Fibroblast of the aortic adventitia (primary cell): ENCODE results near the gene IP6K2. TPM values are rescaled to one million over a fixed set of nuclear protein-coding genes. Genes with fewer than 3 reads are reported as not detected.
A peak's percentile ranks its signal among the peaks of the same experiment; 100 is the strongest.

Source experiments
- DNase-seq: peaks from one replicate; pipeline ENCODE4 v3.0.0-alpha.2; 2010; ENCODE audit warnings: low read depth
- H3K4me3 ChIP-seq: 2 replicates; pipeline ENCODE4 v1.5.1; 2011; ENCODE audit warnings: low read depth, mild to moderate bottlenecking, control low read depth, low read length, moderate library complexity
- total RNA-seq: library from RNA; depleted of rRNA; stranded (reverse); fragments of >200 nt; gene quantifications from 2 replicates; pipeline ENCODE4 v1.2.3, GENCODE V29; 2012; ENCODE audit warnings: low replicate concordance
- TF ChIP-seq, protein P1 (sequence below): IDR thresholded peaks from 2 replicates; pipeline ENCODE4 v1.5.1; 2011; ENCODE audit warnings: mild to moderate bottlenecking, low read length, control low read depth, inconsistent platforms; ENCODE audit not compliant: insufficient read depth

Gene IP6K2
- total RNA-seq, 1 donor = 35.7 TPM

DNA sequence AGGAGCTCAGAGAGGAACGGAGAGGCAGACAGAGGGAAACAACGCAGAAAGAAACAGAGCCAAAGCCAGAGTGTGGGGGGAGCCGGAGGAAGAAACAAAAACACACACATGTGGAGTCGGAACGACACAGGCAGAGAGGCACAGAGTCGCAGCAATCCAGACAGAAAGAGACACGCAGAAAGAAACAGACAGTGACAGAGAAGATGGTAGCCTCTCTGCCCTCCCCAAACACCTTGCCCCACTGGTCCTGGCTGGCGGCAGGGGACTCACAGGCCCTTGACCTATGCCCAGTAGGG is 33.0 kb downstream of the IP6K2 start:
- TF ChIP-seq, protein P1, sequence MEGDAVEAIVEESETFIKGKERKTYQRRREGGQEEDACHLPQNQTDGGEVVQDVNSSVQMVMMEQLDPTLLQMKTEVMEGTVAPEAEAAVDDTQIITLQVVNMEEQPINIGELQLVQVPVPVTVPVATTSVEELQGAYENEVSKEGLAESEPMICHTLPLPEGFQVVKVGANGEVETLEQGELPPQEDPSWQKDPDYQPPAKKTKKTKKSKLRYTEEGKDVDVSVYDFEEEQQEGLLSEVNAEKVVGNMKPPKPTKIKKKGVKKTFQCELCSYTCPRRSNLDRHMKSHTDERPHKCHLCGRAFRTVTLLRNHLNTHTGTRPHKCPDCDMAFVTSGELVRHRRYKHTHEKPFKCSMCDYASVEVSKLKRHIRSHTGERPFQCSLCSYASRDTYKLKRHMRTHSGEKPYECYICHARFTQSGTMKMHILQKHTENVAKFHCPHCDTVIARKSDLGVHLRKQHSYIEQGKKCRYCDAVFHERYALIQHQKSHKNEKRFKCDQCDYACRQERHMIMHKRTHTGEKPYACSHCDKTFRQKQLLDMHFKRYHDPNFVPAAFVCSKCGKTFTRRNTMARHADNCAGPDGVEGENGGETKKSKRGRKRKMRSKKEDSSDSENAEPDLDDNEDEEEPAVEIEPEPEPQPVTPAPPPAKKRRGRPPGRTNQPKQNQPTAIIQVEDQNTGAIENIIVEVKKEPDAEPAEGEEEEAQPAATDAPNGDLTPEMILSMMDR = no peak
- peak overlapping the region; percentile 98 for H3K4me3 ChIP-seq
- DNase-seq = peak; percentile 26

DNA sequence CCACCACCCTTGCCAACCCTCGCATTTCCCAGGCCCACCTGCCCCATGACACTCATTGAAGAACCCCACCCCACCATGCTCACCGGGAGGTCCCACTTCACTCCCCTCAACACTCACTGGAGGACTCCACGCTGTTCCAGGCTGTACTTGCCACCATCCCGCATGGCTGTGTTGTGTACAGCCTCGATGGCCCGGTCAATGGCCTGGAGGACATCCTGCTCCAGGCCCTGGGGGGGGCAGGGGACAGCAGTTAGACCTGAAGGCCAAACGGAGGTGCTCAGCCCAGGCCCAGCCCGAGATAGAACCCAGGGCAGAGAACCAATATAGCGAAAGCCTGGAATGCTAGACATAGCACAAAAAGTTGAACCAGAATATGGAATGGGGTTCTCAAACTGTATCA is 34.2 kb downstream of the IP6K2 start:
- TF ChIP-seq, protein P1 = no peak
- H3K4me3 ChIP-seq = no peak overlapping the region
- no peak for DNase-seq

GRCh38 chr3:48681974-48682610 is 34.9 kb downstream of the IP6K2 start:
- H3K4me3 ChIP-seq = no peak overlapping the region
- no peak for DNase-seq
- TF ChIP-seq, protein P1 = no peak

DNA sequence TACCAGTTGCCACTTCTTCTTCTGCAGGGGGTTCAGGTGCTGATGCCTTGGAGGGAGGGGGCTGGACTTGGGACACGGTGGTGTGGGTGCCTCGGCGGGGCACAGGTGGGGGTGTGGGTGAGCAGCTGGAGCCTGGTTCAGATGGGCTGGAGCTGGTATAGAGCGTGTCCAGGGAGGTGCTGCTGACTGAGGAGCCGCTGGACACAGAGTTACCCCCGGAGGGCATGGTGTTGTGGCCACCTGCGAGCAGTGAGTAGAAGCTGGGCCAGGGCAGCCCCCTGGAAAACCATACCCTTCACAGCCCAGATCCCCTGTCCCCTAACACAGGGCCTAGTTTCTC is 35.5 kb downstream of the IP6K2 start:
- no peak for DNase-seq
- TF ChIP-seq, protein P1 = no peak

GRCh38 chr3:48680811-48681540 is 36.0 kb downstream of the IP6K2 start:
- no peak for DNase-seq
- no peak overlapping the region for H3K4me3 ChIP-seq
- TF ChIP-seq, protein P1 = no peak

More for the DNA sequence above, 35.5 kb downstream of the IP6K2 start:
- H3K4me3 ChIP-seq = no peak overlapping the region

DNA sequence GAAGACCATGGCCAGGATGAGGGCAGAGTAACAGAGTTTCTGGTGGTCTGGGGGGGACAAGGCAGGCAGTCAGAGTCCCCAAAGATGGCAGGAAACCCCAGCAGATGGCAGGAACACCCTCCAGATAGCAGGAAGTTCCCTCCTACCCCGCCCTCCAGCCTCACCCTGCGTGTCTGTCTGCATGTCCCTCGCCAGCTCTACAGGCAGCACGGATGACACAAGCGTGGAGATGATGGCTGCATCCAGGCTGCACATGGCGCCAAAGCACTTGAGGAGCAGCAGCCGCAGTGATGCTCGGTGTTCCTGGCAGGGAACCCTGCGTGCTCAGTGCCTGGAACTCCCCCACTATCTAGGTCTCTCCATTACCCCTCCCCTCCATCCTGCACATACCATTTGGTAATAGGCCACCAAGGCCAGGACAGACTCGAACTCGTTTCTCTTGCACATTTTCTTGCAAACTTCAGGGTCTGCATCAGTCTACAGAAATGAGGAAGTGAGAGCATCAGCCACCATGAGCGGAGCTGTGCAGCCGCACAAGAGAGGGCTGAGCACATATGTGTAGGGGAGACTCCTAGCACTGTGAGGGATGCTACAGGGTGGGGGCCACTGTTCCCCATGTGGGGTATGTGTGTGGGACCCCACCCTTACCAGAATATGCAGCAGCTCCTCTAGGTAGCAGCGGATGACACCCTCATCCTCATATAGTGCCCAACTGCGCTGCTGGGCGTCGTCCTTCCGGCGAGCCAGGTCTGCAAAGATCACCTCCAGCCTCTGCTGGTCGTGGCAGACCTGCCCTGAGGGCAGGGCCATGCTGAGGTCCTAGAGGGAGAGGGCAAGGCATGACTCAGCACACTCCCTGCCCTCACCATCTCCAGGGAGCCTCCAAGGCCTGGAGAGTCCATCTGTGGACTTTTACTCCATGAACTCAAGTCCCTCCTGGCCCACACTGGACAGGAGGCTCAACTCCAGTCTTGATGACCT is 37.3 kb downstream of the IP6K2 start:
- TF ChIP-seq, protein P1 = no peak
- no peak overlapping the region for H3K4me3 ChIP-seq
- no peak for DNase-seq
